Parathyroid adenoma (tissue), 2 donors: Measurements from ENCODE around the gene ROBO1.
A peak's percentile ranks its signal among the peaks of the same experiment; 100 is the strongest.

Experiments used
- H2AFZ ChIP-seq: fragments of 300-600 bp; sonication (generic); one replicate; pipeline ENCODE4 v1.7.0; 2017; ENCODE audit warnings: antibody characterized with exemption, mild to moderate bottlenecking
- H3K27ac ChIP-seq: fragments of 300-600 bp; sonication (generic); one replicate; pipeline ENCODE4 v1.7.0; 2017
- H3K27me3 ChIP-seq: fragments of 300-600 bp; sonication (generic); one replicate; pipeline ENCODE4 v1.7.0; 2017; ENCODE audit warnings: low read length; ENCODE audit not compliant: control insufficient read depth, insufficient read depth
- H3K36me3 ChIP-seq: fragments of 300-600 bp; sonication (generic); one replicate; pipeline ENCODE4 v1.7.0; 2017; ENCODE audit warnings: low read length; ENCODE audit not compliant: control insufficient read depth, insufficient read depth
- H3K4me1 ChIP-seq: fragments of 300-600 bp; sonication (generic); one replicate; pipeline ENCODE4 v1.7.0; 2017; ENCODE audit warnings: control low read depth
- H3K4me2 ChIP-seq: fragments of 300-600 bp; sonication (generic); one replicate; pipeline ENCODE4 v1.7.0; 2017; ENCODE audit warnings: low read length
- H3K4me3 ChIP-seq: fragments of 300-600 bp; sonication (generic); one replicate; pipeline ENCODE4 v1.7.0; 2017; ENCODE audit warnings: low read depth, low read length
- H3K79me2 ChIP-seq: fragments of 300-600 bp; sonication (generic); one replicate; pipeline ENCODE4 v1.7.0; 2017; ENCODE audit warnings: control low read depth
- H3K9ac ChIP-seq: fragments of 300-600 bp; sonication (generic); one replicate; pipeline ENCODE4 v1.7.0; 2017; ENCODE audit warnings: mild to moderate bottlenecking
- H3K9me3 ChIP-seq: fragments of 300-600 bp; sonication (generic); one replicate; pipeline ENCODE4 v1.7.0; 2017; ENCODE audit warnings: low read length; ENCODE audit not compliant: control insufficient read depth
- CTCF ChIP-seq: fragments of 300-600 bp; sonication (generic); IDR thresholded peaks from one replicate; pipeline ENCODE4 v1.7.0; 2017; ENCODE audit warnings: antibody characterized with exemption, mild to moderate bottlenecking
- donor health status: primary hyperparathyroidism.

Gene ROBO1

GRCh38 chr3:79094654-79095053 lies 673.1 kb downstream of the ROBO1 start:
- H3K4me3 ChIP-seq = no peak overlapping the region
- H3K36me3 ChIP-seq = no peaks in the 10 kb centered on the region
- H3K4me1 ChIP-seq = no peaks in the 10 kb centered on the region
- no peak overlapping the region for H3K9ac ChIP-seq
- peaks cover 3% of the 10 kb centered on the region for H3K27me3 ChIP-seq
- no peaks in the 10 kb centered on the region for H3K79me2 ChIP-seq
- no peak for TF ChIP-seq CTCF
- H2AFZ ChIP-seq = no peak overlapping the region
- H3K4me2 ChIP-seq = no peak overlapping the region
- no peak overlapping the region for H3K27ac ChIP-seq
- H3K9me3 ChIP-seq = no peaks in the 10 kb centered on the region

GRCh38 chr3:79086514-79086913 lies 681.3 kb downstream of the ROBO1 start:
- H3K4me3 ChIP-seq = no peak overlapping the region
- H3K27ac ChIP-seq = no peak overlapping the region
- H3K27me3 ChIP-seq = no peaks in the 10 kb centered on the region
- no peaks in the 10 kb centered on the region for H3K79me2 ChIP-seq
- no peaks in the 10 kb centered on the region for H3K36me3 ChIP-seq
- no peak overlapping the region for H3K9ac ChIP-seq
- H2AFZ ChIP-seq = no peak overlapping the region
- H3K4me2 ChIP-seq = no peak overlapping the region
- no peaks in the 10 kb centered on the region for H3K4me1 ChIP-seq
- no peaks in the 10 kb centered on the region for H3K9me3 ChIP-seq
- peak; percentile 27 for TF ChIP-seq CTCF

- H3K27me3 ChIP-seq = no peaks in the 10 kb centered on the region
- H3K36me3 ChIP-seq = no peaks in the 10 kb centered on the region
- no peak overlapping the region for H2AFZ ChIP-seq
- no peak overlapping the region for H3K4me3 ChIP-seq
- H3K4me2 ChIP-seq = no peak overlapping the region
- H3K9me3 ChIP-seq = no peaks in the 10 kb centered on the region
- no peaks in the 10 kb centered on the region for H3K4me1 ChIP-seq
- TF ChIP-seq CTCF = no peak
- no peaks in the 10 kb centered on the region for H3K79me2 ChIP-seq
- no peak overlapping the region for H3K27ac ChIP-seq
- no peak overlapping the region for H3K9ac ChIP-seq
Observed at GRCh38 chr3:79085171-79085570, 682.6 kb downstream of the ROBO1 start.

- no peak for TF ChIP-seq CTCF
- Histone ChIP-seq H3K4me1 (no peaks in the 10 kb centered on the region), H2AFZ (no peak overlapping the region), H3K9ac (no peak overlapping the region), H3K4me3 (no peak overlapping the region), H3K9me3 (no peaks in the 10 kb centered on the region), H3K79me2 (no peaks in the 10 kb centered on the region), H3K36me3 (no peaks in the 10 kb centered on the region), H3K27ac (no peak overlapping the region), H3K27me3 (no peaks in the 10 kb centered on the region), H3K4me2 (no peak overlapping the region)
Observed at GRCh38 chr3:79081335-79081734, 686.5 kb downstream of the ROBO1 start.

GRCh38 chr3:79074558-79074957 lies 693.2 kb downstream of the ROBO1 start:
- no peak overlapping the region for H3K27ac ChIP-seq
- no peak overlapping the region for H3K9ac ChIP-seq
- H3K36me3 ChIP-seq = no peaks in the 10 kb centered on the region
- H3K27me3 ChIP-seq = no peaks in the 10 kb centered on the region
- no peak for TF ChIP-seq CTCF
- no peaks in the 10 kb centered on the region for H3K4me1 ChIP-seq
- no peak overlapping the region for H3K4me2 ChIP-seq
- H3K9me3 ChIP-seq = no peaks in the 10 kb centered on the region
- no peak overlapping the region for H3K4me3 ChIP-seq
- H2AFZ ChIP-seq = no peak overlapping the region
- H3K79me2 ChIP-seq = no peaks in the 10 kb centered on the region
